ENCODE measurements around the gene SNTB2.
A peak's percentile ranks its signal among the peaks of the same experiment; 100 is the strongest.

The SNTB2 gene

DNA sequence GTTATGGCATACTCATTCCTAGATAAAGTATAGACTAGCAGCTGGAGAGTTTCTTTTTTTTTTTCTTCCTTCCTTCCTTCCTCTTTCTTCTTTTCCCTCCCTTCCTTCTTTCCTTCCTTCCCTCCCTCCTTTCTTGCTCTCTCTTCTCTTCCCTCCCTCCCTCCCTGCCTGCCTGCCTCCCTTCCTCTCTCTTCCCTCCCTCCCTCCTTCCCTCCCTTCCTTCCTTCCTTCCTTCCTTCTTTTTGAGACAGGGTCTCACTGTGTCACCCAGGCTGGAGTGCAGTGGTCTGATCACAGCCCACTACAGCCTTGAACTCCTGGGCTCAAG is 7.0 kb upstream of the SNTB2 start:
- no peak for DNase-seq (ENCODE audit: low read depth)

GRCh38 chr16:69182730-69183416 is 4.1 kb upstream of the SNTB2 start:
- no peak for DNase-seq (ENCODE audit: low read depth)

GRCh38 chr16:69187446-69188235 is 677 bp downstream of the SNTB2 start:
- peak; percentile 37 for DNase-seq (ENCODE audit: low read depth)

- no peak for DNase-seq (ENCODE audit: low read depth)
These were observed 1.2 kb downstream of the SNTB2 start for GRCh38 chr16:69188236-69188549.

DNA sequence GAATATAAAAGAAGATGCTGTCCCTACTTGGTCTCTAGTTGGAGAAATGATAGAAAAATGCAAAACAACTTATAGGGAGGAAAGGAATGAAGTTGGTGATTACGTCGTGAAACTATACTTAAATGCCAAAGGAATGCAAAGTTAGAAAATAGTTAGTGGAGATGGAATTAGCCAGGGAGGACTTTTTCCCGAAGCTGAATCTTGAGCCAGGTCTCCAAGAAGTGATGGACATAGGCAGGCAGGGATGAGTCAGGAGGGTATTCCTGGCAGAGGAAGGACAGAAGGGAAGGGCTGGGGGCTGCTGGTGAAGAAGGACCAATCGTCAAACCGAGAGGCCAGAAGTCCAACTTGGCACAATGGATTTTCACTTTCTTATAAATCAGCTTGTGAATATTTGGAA is 1.8 kb downstream of the SNTB2 start:
- no peak for DNase-seq (ENCODE audit: low read depth)

- DNase-seq (ENCODE audit: low read depth), result no peak
These were observed 3.2 kb downstream of the SNTB2 start for GRCh38 chr16:69190046-69190588.

DNA sequence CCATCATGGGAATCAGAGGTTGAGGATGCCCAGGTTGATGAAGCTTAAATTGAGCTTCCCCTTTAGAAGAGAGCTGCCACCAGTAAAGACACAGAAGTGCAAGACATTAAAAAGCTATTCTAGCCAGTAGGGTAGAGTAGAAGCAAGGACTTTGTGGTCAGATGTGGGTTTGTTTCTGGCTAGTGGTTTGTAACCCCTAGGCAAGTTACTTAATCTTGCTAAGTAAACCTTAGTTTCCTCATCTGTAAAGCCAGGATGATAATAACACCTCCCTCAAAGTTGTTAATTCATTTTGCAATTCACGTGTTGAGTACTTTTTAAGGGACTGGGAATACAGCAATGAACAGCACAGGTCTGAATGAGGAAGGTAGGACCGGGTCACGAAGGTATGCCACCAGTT is 3.6 kb downstream of the SNTB2 start:
- DNase-seq (ENCODE audit: low read depth), result no peak

DNA sequence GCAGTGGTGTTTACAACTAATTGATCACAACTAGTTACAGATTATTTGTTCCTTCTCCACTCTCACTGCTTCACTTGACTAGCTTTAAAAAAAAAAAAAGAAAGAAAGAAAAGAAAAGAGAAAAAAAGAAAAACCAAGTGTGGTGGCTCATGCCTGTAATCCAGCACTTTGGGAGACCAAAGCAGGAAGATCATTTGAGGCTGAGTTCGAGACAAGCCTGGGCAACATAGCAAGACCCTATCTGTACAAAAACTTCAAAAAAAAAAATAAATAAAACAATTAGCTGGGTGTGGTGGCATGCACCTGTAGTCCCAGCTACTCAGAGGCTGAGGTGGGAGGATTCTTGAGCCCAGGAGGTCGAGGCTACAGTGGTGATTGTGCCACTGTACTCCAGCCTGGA is 4.2 kb downstream of the SNTB2 start:
- DNase-seq (ENCODE audit: low read depth), result no peak

DNA sequence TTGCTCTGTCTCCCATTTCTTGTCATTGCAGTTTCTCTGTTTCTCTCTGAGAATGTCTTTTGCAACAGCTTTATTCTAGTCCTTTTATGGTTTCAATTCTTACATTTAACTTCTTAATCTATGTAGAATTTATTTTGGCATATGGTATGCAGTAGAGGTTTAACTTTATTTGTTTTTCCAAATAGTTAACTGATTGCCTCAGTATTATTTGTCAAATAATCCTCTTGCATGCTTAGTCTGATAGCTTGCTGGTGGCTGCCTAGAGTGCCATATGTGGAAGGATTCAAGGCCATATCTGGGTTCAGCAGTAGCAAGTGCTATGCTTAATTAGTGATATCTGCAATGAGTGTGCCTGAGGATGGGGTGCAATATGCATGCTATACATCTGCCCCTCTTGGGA is 6.9 kb downstream of the SNTB2 start:
- DNase-seq (ENCODE audit: low read depth), result no peak

DNA sequence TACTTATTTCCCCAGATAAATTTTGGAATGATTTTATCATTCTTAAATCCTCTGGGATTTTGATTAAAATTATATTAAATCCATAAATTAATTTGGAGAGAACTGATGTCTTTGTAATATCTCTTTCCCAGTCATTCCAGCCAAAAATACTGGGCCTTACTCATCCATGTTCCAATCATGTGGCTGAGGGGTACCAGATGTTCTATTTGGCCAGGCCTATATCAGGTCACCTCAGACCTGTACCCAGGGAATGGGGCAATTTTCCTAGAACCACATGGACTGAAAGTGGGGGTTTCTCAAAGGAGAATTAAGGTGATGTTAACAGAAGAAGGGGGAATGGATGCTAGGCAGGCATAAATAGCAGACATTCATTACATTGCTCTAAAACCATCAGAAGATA is 7.5 kb downstream of the SNTB2 start:
- DNase-seq (ENCODE audit: low read depth), result no peak

- no peak for DNase-seq (ENCODE audit: low read depth)
These were observed 8.5 kb downstream of the SNTB2 start for GRCh38 chr16:69195369-69196029.

DNA sequence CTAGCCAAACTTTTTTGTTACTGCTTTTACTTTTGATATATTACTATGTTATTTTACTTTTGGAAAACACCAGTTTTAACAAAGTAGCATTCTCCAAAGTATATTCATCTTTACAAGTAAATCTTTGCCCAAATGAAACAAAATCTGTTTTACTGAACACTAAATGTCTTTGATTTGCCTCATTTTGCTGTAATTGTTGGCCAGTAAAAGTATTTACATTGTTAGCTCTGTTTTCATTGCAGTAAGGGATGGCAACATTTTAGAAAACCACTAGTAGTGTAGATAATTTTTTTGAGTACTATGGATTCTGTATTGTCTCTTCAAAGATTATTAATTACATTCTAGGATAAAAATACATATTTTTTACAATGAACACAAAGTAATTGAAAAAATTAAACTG is 10.6 kb downstream of the SNTB2 start:
- DNase-seq (ENCODE audit: low read depth), result no peak

DNA sequence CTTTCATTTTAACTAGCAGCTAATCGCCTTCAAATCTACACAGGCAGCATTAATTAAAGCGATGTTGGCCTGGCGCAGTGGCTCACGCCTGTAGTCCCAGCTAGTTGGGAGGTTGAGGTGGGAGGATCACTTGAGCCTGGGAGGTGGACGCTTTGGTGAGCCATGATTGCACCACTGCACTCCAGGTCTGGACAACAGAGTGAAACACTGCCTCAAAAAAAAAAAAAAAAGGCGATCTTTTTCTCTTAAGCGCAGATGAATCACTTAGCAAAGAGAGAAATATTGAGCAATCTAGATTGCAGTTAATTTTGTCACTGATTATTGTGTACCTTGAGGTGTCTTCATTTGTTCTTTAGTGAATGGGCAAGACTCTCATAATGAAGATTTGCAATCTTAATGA is 12.4 kb downstream of the SNTB2 start:
- no peak for DNase-seq (ENCODE audit: low read depth)

- no peak for DNase-seq (ENCODE audit: low read depth)
These were observed 14.3 kb downstream of the SNTB2 start for GRCh38 chr16:69201291-69201690.

DNA sequence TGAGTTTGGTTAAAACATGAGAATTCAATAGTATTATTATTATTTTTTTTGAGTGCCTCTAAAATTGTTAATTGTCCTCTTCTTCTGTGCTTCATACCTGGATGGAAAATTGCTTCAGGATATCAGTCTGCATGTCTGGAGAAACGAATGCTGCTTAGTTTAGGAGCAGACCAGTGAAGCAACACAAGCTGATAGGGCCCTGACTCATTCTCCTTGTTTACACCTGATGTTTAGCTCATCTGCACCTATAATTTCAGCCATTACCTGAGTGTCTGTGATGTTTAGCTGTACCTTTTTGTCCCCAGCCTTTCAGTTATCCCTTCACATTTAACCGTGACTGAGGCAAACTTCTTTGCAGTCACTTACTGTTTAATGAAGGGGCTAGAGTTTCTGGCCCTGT is 14.8 kb downstream of the SNTB2 start:
- DNase-seq (ENCODE audit: low read depth), result no peak

- no peak for DNase-seq (ENCODE audit: low read depth)
These were observed 17.2 kb downstream of the SNTB2 start for GRCh38 chr16:69204172-69204571.

DNA sequence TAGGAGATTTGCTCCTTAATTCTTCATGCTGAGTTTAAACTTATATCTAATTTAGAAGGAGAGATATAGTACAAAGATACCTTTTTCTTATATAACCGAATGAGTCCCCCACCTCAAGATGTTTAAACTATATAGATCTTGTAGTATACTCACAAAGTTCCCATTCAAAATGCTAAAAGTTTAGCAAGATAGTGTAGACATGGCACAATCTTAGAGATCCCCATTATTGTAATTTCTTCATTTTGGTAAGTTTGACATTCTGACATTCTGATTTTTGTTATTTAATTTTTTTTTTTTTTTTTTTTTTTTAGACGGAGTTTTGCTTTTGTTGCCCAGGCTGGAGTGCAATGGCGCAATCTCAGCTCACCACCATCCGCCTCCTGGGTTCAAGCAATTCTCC is 22.8 kb downstream of the SNTB2 start:
- DNase-seq (ENCODE audit: low read depth), result no peak

DNA sequence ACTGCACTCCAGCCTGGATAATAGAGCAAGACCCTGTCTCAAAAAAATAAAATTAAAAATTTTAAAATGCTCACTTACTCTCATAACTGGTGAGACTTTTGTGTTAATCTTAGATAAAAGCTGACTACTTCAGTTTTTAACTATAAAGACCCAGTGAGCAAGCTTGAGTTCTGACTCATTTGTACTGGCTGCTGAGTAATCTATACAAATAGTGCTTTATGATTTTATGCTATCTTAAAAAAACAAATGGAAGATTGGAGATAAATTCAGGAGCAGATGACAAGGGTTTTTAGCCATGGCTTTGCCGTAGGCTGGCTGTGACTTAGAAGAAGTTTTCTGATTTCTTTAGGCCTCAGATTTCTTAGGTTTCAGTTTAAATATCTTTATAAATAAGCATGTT is 30.5 kb downstream of the SNTB2 start:
- no peak for DNase-seq (ENCODE audit: low read depth)

GRCh38 chr16:69219279-69219678 is 32.3 kb downstream of the SNTB2 start:
- no peak for DNase-seq (ENCODE audit: low read depth)

GRCh38 chr16:69223882-69224281 is 36.9 kb downstream of the SNTB2 start:
- no peak for DNase-seq (ENCODE audit: low read depth)

DNA sequence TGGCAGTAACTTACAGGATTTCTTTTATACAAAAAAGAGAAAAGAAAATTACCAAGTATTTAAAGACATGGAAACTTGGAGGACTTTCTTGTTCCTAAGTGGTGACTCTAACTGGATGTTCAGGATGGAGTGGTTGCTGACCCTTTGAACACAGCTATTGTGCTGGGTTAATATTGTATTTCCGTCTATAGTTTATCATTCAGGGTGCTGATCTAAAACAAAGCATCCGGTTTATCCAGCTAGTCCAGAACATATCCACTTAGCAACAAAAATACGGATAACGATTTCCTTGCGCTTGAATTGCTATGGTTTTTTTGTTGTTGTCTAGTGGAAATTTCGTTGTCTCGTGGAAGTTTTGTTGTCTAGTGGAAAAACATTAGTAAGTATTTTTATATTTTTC is 38.2 kb downstream of the SNTB2 start:
- no peak for DNase-seq (ENCODE audit: low read depth)

- no peak for DNase-seq (ENCODE audit: low read depth)
These were observed 46.2 kb downstream of the SNTB2 start for GRCh38 chr16:69233124-69233523.

GRCh38 chr16:69234460-69234859 is 47.5 kb downstream of the SNTB2 start:
- DNase-seq (ENCODE audit: low read depth), result no peak

All from activated T-cell treated with anti-CD3 and anti-CD28 coated beads for 48 hours (primary cell).